ENCODE data around the gene COMMD3.
"Not testable (repeated sequence)": the region's sequence is repeated elsewhere in the genome, so short reads cannot be mapped to it uniquely, and the experiment has no call there.

The COMMD3 gene

DNA sequence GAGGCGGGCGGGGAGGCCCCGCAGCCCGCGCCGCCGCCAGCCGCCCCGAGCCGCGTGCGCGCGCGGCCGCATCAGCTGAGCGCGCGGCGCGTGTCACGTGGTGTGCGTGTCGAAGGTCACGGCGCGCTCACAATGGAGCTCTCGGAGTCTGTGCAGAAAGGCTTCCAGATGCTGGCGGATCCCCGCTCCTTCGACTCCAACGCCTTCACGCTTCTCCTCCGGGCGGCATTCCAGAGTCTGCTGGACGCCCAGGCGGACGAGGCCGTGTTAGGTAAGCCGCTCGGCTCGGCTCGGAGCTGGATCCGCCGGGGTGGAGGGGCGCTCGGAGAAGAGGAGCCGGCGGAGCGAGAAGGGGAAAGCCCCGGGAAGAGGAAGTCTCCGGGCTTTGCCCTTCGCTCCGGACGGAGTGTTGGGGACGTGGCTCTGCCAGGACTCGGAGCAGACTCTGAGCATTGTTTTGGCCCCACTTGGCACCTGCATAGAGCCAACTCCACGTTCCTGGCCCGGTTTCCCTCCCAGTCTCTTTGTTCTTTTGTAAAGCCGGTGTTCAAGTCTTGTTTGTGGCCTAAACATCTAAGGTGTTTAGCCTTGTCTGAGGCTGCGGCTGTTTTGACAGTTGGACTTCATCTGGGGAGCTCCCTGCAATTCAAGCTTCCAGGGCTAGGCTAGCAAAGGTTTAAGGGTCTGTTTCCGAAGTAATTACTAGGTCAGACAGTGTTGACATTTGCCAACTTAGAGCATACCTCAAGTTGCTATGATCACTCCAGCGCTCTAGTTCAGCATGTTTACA, at the start of gene COMMD3:
COMMD3 (plus strand) TSS at position 103 of the 790 bp plus-strand sequence; CDS start at position 133, 30 bp downstream.
- peak; percentile 86 for DNase-seq

DNA sequence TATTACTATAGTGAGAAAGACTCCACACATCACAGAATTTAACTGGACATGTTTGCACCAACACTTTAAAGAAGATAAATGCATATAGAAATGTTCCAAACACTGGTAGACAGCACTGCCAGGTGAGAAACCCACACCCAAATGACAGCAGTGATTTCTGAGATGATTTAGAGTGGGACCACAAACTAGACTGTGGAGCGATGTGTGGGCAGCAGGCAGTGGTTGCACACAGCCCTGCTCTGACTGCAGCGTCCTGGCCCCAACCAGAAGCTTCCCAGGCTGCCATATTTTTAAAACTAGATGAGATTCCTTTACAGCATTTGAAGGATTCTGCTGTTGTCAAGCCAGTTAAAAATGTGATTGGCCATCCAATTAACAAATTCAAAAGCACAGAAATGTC, 47.7 kb upstream of the COMMD3 start:
- DNase-seq = no peak

DNA sequence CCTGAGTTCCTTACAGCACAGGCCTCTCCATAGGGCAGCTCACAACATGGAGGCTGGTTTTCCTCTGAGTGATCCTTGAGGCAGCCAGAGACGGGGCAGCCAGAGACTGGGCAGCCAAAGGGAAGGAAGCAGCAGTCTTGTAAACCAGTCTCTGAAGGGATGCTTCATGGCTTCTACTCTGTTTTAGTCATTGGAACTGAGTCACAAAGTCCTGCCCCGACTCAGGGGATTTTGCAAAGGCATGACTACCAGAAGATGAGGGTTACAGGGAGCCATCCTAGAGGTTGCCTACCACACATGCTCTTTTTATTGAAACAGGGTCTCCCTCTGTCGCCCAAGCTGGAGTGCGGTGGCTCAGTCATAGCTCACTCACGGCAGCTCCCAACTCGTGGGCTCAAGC, 44.4 kb upstream of the COMMD3 start:
- no peak for DNase-seq

DNA sequence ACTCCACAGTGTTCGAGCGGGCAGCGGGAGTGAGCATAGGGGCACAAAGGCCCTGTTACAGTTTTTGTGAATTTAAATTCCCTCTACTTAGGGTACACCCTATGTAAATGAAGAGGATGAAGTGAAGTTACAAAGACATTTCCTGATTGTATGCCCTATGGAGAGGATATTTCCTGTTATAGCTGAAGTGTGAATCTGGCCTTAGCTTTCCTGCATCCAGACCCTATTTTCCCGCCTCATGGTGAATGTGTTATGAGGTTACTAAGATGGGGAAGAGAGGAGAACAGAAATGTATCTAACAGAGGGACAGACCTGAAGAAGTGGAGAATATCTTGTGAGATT, 37.8 kb upstream of the COMMD3 start:
- DNase-seq = no peak

DNA sequence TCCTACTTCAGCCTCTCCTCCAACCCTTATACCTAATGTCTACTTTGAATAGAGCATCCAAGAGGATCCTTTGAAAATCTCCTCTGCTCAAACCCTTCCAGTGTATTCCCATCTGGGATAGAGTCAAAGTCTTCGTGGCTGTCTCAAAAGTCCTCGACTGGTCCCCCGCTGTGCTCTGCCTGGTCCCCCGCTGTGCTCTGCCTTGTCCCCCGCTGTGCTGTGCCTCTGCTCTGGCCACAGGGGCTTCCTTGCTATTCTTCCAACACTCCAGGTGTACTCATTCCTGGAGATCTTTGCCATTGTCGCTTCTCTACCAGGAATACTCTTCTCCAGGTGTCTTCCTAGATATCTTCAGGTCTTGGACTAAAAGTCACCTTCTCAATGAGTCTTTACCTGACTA, 36.1 kb upstream of the COMMD3 start:
- DNase-seq = no peak

DNA sequence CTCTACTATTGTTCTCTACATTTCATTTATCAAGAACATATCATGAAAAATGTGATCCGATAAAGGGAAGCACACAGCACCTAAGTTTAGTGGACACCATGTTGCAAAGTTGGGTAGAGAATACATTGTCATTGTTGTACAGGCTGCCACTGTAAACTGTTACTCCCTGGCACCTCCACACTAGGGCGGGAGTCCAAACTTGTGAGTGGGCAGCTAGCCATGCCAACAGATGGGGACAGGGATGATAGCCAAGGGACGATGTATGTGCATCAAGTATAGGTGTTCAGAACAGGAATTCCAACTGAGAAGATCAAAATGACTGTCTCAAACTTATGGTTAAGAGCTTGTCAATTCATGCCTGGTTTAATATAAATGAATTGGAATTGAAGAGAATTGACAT, 31.1 kb upstream of the COMMD3 start:
- DNase-seq = no peak

DNA sequence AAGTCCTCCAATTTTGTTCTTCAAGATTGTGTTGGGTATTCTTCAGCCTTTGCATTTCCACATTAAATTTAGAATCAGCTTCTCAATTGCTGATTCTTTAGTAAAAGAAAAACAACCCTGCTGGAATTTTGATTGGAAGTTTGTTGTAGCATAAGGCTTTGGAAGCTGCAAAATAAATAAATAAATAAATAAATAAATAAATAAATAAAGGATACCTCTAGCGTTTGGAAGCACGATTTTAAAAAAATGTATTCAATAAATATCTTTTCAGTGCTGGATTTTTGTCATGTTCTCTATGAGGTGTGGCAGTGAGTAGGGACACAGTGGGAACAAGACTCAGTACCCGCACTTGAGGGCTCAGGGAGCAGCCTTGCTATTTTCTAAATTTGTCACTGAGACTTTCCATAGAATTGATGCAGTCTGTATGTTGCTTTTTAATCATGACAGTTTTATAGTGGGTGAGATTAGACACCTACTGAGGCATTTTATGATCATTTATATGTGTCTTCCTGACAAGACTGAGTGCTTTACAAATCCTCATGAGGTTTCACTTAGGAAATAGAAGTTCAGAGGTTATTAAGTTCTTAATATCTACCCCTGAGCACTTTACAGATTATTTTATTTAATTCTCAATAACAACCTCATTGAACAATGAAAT, 22.3 kb upstream of the COMMD3 start:
- DNase-seq = no peak

DNA sequence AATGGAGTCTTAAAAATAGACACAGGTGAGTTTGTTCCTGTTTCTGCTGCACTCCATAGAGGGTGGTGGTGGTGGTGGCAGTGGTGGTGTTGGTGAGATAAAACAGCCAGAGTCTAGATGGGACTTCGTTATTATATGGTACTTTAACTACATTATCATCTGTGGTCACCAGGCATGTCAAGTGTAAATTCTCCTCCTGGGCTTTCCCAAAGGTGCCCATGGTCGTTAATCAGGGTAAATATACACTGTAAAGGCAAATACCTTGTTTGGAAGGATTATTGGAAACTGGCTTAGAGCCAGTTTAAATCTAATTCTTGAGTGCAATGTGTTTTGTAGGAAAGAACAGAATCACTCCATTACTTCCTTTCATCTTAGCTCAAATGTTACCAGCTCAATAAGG, 21.5 kb upstream of the COMMD3 start:
- no peak for DNase-seq

DNA sequence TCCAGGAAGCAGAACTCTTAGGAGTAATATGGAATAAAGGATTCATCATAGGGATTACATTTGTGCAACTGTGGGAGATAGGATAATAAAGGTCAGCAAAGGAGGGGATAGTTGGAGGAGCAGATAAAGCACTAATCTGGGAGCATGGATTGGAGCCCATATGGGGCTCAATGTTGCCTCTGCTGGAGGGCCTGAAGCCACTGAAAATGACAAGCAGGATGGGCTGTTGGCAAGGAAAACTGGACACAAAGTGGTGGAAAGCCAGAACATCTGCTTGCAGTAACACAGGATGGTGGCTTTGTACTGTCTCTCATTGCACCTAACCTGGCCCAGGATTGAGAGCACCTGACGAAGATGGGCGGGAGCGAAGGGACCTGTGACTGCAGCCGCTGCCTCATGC, 15.0 kb upstream of the COMMD3 start:
- no peak for DNase-seq

DNA sequence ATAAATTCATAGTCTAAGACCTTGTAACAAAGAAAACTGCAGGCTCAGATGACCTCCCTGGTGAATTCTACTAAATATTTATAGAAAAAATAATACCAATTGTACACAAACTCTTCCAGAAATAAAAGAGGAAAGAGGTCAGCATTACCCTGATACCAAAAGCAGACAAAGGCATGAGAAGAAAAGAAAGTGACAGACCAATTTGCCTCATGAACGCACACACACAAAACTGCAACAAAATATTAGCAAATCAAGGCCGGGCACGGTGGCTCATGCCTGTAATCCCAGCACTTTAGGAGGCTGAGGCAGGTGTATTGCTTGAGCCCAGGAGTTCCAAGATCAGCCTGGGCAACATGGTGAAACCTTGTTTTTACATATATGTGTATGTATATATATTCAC, 12.7 kb upstream of the COMMD3 start:
- no peak for DNase-seq

DNA sequence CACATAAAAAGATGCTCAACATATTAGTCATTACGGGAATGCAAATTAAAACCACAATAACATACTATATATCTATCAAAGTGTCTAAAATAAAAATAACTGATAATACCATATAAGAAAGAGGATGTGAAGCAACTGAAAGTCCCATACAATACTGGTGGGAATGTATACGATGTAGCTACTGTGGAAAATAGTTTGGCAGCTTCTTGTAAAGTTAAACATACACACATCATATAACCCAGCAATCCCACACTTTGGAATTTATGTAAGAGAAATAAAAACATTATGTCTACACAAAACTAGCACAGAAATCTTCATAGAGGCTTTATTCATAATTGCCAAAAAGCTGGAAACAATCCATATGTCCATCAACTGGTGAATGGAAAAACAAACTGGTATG, 10.5 kb upstream of the COMMD3 start:
- DNase-seq = no peak

DNA sequence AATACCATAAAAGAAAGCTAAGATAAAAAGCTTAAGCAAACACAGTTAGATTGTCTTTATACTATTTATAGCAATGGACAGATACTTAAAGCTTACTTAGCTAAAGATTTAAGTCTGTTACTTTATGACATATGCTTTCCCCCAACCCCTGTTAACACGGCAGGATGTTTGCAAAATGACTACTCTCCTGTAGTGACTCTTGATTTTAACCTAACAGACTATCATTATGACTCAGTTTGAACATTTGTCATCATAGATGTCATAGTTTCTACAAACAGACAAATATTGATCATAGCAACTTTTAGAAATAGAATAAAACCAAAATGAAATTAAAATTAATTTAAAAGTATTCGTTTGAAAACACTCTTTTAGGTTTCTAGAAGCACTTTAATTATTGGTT, 7.8 kb upstream of the COMMD3 start:
- no peak for DNase-seq

DNA sequence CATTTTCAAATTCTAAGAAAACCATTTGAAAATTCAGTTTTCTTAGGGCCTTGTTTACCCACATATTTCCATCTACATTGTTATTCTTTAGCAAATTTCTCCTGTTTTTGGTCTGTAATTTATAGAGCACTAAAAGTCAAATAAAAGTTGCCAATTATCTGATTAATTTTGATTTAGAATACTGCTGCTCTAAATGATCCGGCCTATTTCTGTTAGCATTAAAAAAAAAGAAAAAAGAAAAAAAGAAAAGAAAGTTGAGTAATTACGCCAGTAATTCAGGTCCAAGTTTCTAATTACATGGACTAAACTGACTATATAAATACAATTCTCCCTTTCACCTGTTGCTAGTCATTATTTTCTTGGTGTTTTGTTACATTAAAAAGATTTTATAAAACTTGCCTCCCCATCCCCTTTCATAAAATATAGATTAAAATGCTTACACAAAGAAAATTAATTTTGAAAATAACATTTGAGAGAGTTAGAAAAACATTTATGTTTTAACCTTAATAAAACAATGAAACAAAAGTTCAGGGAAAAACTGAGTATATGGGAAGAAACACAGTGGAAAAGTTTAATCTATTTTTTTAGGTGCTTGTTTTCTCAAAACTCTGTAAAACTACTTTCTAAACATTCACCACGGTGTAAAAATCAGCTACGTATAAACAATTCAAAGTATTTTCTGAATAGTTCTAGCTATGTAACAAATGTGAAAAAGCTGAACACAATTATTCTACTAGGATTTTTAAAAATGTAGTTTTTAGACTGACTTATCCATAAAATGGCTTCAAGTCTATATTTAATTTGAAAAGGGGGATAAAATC, 6.8 kb upstream of the COMMD3 start:
- no peak for DNase-seq

DNA sequence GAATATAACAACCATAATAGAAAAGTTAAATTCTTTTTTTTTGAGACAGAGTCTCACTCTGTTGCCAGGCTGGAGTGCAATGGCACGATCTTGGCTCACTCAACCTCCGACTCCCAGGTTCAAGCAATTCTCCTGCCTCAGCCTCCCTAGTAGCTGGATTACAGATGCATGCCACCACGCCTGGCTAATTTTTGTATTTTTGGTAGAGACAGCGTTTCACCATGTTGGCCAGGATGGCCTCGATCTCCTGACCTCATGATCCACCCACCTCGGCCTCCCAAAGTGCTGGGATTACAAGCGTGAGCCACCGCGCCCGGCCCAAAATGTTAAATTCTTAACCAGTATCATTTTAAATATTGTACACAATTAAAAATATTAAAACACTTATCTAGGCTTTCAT, 6.2 kb upstream of the COMMD3 start:
- DNase-seq = not testable (repeated sequence)

DNA sequence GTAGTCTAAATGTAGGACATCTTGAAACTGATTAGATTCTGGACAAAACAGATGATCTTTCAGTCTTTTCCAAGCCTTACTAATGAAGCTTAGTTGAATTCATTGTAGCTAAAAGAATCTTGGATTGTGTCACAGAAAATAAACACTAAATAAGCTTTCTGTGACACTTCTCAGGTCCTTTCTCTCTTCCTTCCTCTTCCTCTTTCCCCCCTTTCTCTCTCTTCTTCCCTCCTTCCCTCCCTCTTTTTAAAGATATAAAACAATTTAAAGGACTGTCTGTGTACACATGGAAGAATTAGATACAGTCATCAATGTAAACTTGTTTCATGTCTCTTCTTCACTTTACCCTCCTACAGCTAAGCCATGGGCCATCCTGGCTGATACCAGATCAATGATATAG, 5.3 kb upstream of the COMMD3 start:
- DNase-seq = no peak

DNA sequence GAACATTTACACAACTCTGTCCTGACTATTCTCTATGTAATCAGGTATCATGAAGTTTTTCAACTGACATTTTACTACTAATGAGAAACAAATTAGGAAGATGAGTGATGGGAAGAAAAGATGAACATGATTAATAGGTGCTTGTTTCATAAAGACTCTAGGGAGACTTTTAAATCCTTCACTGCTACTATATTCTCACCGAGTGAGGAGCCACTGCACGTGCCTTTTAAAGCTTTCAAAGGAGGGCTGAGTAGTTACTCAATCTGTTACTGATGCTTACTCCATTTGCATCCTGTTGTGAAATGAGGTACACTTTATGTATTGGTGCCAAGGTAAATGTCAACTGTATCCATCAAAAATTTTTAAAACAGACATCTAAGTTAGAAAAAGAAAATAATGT, 1.3 kb upstream of the COMMD3 start:
- DNase-seq = no peak

DNA sequence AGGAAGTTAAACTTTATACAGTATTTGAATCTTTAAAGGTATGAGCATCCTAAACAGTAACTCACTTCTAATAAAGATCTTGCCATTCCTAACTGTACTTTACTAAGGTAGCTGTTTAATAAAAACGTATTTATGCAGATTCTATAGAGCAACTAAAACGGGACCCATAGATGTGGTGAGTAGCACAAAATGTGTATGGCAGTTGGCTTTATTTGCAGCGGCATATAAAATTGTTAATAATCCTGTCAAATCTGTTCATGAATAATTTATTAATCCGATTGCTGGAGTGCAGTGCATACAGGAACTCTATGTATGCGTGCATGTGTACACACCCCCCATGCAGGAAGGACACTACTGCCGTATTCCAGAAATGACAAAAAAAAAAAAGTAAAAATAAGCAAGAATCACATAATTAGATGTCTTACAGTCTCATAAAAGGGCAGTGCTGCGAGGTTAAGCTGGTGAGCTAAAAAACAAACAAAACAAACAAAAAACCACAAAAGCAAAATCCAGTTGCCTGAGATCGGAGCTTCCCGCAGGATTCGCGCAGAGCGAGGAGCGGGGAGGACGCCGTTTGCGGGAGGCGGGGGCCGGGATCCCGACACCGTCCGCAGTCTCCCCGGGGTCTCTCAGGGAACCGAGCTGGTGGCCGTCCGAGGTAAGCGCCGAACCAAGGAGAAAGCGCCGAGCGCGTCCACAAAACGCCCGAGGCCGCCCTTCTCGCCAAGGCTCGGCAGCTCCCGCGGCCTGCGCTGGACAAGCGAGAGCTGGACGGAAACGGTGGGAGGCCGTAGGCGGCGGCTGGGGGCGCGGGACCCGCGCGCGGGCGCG, 518 bp upstream of the COMMD3 start:
- DNase-seq = no peak

DNA sequence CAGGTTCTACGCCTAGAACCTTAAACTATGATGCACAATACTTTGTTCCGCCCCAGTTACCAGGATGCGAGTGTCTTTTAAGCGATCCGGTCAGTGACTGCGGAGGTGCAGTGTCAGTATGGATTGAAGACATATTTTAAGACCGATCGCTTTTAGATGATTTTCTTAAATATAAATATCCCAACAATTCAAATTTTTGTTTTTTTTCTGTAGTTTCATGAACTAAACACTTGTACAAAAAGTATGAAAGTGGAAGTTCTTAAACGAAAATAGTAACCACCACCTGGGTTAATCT, 835 bp downstream of the COMMD3 start:
- no peak for DNase-seq

DNA sequence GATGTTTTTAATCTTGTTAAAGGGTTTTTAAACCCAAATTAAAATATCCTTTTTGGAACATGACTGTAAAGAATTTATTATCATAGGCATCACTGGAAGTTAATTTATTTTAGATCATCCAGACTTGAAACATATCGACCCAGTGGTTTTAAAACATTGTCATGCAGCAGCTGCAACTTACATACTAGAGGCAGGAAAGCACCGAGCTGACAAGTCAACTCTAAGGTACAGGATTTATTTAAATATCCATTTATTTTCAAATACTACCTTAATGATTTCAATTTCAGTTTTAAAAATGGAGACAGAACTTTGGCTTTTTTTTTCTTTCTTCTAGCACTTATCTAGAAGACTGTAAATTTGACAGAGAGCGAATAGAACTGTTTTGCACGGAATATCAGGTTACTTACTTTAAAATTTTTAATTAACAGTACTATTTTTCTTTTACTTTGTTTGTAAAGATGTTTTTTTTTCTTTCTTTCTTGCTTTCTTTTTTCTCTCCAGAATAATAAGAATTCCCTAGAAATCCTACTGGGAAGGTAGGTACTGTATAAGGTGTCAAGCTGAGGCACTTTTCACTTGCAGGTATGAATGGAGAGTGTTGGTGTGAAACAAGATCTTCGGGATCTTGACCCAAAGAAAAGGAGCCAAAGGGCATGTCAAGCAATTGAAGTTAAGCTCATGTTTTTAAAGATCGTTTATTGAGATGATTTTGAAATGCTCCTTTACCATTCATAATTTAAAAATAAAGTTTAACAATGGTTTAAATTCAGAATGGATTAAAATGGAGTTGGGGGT, 1.8 kb downstream of the COMMD3 start:
- no peak for DNase-seq

DNA sequence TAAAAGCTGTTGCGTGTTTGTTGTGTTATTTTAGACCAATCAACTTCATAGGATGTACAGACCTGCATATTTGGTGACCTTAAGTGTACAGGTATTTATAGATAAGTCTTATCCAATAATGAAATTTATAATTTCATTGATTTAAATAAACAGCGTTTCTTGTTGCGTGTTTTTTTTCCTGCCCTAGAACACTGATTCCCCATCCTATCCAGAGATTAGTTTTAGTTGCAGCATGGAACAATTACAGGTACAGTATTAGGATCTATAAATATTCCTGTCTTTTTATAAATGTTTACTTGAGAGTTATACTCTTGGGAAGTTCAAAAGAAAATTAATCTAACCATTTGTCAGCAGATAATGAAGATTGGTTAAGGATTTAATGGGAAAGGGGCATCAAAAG, 2.6 kb downstream of the COMMD3 start:
- DNase-seq = no peak

DNA sequence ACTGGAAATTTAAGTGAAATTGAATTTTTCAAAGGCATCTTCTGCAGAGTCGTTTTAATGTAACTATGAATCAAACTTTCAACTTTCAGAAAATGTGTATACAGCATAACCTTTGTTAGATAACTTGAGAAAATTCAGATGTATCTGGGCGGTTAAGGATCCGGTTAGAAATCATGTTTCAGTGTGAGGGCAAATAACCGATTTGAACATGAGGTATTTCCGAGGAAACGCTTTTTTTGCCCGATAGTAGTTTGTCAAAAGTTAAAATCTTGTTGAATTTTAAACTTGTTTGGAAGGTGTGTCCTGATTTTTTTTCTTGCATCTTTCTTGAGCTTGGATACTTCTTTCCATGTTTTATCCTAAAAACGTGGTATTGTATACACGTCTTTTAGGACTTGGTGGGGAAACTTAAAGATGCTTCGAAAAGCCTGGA, 3.4 kb downstream of the COMMD3 start:
- no peak for DNase-seq

DNA sequence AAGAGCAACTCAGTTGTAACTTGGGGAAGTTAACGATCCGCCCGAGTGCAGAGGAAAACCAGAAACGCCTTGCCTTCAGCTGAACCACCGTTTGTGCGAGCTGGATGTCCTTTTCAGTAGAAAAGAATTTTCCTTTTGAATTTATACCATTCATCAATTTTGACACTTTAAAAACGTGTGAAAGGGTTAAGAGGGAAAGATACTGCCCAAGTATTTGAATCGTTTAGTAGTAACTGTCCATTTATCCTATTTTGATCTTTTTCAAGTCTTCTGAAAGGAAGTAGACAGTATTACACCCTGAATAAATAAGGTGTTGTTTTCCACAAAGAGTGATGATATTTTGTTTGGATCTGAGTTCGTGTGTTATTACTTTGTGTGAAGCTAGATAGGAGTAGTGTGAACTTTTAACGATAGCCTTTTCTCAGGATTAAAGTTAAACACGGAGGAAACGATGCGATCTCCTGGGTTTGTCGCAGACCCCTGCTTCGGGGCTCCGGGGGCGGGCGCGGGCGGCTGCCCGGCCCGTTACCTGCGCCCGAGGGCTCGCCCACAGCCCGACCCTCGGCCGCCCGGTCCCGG, 3.9 kb downstream of the COMMD3 start:
- no peak for DNase-seq
